ELR (cell line): ENCODE measurements around the gene SLC26A2.
A peak's percentile ranks its signal among the peaks of the same experiment; 100 is the strongest.

Experiments used
- DNase-seq: peaks from one replicate; pipeline ENCODE4 v3.0.0-alpha.2; 2015; ENCODE audit warnings: low read depth

SLC26A2 gene

DNA sequence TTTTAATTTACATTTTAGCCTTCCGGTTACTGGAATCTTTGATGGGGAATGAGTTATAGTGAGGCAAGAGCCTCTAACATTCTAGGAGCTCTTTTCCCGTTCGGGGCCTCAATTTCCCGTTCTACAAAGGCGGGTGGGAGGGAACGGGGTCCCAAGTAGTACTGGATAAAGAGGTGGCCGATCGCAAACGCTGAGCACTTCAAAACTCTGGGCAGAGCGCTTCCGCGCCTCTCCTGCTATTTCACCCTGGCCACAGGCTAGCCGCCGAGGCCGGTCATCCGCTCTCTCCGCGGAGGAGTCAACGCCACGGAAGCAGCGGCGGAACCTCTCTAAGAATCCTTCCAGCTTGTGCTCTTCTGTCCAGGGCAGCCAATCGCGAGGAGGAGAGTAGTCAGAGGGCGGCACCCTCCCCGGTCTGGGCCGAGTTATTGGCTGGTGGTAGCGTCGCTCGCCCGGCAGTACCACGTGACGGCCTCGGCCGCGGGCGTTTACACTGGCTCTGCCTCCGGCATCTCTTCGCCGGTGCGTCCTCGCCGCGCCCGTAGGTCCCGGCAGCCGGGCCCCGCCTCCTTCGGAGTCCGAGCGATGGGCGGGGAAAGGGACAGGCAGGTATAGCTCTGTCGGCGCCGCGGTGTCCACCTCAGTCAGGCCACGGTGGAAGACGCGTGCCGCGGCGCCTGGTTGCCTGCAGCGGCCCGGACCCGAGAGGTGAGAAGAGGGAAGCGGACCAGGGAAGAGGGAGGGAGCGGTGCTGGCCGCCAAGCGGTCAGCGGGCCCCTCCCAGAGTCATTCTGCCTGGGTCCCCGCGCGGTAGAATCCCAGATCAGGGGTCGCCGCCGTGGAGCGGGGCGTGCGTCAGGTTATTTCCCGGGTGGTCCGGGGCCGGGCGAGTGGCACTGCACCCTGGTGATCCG, at the start of gene SLC26A2:
SLC26A2 (plus strand) TSS at position 487 of the 914 bp plus-strand sequence. CDS start 16,895 bp downstream, outside the sequence.
- peak; percentile 99 for DNase-seq

DNA sequence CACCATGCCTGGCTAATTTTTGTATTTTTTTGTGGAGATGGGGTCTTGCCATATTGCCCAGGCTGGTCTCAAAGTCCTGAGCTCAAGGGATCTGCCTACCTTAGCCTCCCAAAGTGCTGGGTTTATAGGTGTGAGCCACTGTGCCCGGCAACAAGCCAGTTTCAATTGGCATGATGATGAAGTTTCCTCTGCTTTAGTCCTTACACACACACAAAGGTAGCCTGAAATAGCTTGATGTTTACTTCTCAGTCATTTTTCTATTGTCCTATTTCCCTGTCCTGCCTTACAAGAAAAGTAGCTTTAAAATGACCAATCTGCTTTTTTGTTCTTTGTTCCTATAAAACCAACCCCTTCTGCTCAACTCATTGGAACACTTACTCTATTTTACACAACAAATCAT, 49.5 kb upstream of the SLC26A2 start:
- DNase-seq: no peak

DNA sequence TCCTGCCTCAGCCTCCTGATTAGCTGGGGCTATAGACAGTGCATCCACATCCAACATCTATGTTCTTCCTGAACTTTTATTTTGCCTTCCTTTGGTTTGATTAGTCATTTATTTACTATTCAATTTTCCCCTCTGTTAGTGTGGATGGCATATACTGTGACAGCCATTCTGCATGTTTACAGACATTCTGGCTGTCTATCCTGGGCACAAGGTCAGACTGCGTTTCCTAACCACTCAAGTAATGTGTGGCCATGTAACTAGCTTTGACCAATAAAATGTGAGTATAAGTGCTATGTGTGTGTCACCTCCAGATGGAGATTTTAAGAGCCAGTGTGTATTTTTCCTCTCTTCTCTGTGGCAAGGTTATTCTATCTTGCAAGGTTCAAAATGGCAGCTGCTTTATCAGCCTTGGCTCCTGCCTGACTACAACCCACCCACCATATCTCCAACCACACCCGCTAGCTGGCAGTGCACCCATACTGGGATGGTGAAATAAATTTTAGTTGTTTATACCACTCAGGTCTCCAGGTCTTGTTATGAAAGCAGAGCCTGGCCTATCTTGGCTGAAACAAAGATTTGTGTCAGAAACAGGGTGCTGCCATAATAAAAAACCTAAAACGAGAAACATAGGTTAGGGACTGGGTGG, 48.2 kb upstream of the SLC26A2 start:
- no peak for DNase-seq

DNA sequence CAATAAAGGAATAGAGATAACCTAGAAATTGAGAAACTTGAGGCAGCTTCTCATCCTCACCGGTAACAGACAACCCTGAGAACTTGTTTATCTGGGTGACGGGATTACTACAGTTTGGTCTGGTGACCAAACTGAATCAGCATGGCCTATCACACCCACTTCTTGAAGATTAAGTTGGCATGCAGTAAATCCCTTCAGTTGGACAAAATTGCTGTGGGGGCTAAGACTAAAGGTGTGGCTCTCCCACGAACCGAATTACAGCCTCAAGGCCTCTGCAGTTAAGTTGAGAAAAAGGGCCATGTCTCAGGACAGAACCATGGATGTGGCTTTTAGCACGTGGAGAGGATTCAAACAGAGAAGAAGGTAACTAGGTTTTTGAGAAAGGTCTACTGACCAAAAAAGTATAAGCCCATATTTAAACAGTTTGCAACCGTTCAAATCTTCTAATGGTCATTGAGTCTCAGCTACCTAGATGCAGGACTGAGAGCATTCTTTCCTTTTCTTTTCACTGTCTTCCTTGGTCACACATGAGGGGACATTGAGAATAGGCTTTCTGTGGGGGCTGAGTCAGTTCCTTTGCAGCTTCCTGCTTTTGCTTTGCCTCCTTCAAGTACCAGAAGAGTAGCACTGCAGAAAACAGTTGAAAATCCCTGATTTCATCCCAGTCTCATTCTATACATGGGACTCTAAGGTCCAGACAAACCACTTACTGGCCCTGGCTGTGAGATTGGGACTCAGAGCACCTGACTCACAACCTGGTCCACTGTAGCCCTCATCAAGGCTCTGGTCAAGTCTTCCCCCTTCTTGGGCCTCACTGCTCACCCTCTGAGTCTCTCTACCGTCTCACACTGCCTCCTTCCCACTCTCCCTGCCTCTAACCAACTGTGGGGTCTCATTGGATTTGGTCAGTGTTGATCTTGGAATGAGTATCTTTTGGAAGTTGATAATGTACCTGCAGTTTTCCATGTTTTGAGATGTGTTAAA, 46.8 kb upstream of the SLC26A2 start:
- DNase-seq: peak; percentile 13

DNA sequence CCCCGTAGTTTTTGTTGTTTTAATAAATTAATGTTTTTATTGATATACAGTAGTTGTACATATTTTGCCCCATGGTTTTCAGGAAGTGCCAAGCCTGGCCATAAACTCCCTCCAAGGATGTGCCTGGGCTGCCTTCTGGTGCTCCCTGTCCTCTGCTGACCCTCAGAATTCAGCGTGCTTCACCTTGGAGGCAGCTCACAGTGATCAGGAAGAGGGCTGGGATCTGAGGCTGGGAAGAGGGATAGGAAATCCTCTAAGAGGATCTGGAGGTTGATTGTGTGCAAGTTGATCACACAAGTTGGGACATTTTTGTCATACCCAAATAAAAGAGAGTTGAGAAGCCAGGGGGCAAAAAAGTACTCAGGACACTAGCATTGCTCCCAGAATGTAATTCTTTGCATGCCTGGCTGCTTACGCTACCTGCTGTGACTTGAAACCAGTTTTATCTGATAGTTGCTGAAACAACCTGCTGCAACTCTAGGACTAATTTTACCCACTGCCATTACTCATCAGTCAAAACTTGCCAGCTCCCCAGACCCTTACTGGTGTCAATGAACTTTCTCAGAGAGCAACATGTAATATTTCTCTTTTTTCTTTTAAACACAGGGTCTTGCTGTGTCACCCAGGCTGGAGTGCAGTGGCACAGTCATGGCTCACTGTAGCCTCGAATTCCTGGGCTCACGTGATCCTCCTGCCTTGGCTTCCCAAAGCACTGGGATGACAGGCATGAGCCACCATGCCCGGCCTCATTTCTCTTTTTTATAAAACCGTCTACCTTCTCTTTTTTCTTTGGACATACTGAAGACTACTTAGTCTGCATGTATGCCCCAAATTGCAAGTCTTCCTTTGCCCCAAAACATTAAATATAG, 44.9 kb upstream of the SLC26A2 start:
- DNase-seq: no peak

DNA sequence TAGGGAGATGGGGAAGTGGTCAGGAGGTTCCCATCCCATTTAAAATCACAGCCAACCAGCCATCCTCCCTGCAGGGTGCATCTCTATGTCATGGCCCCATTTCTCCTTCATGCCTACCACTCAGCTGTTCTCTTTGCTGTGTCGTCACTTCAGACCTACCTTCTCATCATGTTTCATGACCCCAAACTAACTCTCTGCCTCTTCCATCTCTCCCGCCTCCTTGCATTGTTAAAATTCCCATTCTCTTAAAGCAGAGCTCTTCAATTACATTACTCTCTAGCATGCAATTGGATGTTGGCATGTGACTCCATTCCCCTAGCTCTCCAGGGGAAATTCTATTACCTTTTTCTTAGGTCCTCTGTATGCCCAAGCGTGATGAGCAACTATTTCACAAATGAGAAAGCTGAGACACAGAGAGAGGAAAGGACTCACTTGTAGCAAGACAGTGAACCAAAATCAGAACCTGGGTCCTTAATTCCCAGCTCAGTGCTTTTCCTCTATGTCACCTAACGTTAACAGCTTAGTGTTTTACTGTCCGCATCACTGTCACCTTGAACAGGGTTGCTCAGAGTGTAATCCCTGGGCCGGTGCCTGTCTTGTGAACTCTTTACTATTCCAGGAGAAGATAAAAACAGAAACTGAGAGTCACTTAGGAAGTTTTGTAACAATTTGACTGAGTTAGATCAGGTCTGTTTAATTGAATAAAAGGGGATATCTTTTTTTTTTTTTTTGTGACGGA, 44.1 kb upstream of the SLC26A2 start:
- no peak for DNase-seq

DNA sequence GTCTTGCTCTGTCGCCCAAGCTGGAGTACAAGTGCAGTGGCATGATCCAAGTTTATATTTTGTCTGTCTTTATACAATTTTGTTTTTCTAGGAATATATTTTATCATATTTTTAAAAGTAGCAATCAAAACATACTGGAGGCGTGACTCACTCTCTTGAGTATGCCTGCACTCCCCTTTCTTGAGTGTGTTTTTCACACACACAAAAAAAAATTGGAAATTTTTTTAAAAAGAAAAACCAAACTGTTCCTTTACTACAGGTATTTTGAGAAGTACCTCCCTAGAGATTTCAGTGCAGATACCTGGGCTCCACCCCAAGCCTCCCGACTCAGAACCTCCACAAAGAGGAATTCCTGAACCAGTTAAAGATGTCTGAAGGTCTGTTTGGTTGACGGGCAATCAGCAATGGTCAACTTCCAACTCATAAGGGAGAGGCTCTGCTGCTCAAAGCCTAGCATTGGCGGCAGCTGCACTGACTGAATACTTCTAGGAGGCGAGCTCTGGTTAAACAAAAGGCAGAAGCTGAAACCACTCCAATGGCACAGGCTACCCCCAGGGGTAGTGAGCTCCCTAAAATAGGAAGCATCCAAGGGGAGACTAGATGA, 43.4 kb upstream of the SLC26A2 start:
- peak; percentile 30 for DNase-seq

DNA sequence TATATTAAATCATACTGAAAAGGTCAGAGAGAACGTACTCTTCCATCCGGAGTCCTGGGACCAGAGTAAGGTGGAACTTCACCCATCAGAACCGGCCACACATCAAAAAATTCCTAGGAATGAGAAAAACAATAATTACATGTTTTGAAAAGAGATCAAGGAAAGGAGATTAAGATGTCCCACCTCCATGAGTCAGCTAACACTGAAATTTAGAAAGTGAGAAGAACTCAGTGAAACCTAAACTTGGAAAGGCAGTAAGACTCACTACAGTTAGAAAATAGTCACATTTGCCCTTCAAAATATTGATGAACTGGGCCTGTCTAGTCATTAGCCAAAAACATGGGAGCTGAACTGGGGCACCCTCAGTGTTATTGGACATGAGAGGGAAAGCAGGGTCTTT, 39.0 kb upstream of the SLC26A2 start:
- no peak for DNase-seq

DNA sequence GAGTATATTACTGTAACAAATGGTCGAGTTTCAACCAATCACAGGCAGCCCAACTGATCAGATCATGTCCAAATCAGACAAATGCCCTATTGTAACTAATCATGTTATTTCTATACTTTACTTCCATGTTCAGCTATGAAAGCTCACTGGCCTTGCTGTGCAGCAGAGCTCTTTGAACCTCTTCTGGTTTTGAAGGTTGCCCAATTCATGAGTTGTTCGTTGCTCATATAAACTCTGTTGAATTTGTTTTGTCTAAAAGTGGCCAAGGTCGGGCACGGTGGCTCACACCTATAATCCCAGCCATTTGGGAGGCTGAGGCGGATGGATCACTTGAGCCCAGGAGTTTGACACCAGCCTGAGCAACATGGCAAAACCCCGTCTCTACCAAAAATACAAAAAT, 37.6 kb upstream of the SLC26A2 start:
- no peak for DNase-seq

DNA sequence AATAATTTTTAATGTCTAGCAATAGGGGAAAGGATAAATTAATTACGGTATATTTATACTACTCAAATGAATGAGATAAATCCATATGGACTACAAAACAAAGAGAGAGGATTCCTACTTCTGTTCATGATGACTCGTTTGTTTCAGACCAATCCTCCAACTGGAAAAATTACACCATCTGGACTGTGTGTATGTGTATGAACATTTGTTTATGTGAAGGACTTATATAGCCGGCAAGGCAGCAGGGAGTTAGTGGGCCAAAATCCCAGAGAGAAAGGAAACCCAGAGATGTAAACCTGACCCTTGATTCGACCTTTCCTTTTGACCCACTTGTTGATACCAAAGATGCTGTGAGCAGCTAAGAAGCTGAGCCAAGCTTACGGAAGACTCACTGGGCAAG, 36.1 kb upstream of the SLC26A2 start:
- DNase-seq: peak; percentile 65

DNA sequence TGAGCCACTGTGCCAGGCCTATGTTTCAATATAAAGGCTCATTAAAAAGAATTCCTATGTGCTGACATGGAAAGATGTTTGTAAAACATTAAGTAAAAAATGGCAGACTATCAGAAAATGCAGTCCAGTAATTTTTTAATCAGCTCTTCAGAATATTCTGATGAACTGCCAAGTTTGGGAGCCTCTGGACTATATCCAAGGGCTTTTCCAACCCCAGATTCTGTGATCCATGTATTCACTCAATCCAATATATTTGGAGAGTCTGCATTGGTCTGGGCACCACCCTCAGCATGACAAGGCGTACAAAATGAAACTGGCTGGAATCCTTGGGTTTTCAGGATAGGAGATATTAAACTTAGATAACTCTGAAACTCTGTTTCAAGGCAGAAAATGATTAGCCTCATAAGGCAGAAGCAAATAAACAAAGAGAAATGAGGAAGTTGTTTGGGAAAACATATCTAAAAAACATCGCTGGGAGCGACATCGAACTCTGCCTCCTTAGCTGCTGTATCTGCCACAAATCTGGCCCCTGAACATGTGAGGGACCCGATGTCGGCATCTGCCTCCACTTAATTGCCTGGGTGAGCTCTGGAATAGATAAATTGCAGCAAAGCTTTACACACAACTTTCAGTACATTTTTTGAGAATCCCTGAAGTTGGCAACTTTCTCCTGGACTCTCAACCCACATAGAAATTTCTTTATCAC, 30.4 kb upstream of the SLC26A2 start:
- DNase-seq: no peak

DNA sequence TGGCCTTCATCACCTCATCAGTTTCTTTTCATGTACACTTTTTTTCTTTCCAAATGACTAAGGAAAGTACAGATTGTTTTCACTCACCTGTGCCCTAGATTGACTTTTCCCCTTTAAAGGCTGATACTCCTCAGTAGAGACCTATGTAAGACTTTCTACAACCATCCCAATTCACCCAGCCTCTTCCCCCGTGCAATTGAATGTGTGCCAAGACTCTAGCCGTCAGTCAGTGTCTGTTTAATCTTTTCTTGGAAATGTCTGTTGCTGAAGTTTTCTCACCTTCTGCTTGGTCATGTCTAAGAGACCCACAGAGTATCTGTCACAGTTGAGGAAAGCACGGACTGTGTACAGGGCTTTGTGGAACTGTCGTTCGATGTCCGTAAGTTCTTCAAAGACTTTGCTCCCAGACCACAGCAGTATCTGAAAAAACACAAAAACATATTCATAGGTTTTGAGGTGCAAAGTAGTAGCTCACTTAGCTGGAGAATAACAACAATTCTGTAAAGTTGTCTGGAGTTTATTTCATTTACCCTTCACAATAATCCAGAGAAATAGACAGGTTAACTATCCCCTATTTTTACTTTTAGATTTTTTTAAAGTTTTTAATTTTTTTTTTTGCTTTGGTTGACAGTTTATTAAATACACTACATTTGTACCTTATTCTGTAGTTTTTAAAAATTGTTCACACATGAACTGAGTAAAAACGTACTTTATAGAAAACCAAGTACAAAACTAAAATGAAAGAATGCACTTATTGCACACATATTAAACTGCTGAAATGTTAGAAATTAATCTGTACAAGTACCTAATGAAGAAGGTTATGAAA, 29.6 kb upstream of the SLC26A2 start:
- DNase-seq: no peak

DNA sequence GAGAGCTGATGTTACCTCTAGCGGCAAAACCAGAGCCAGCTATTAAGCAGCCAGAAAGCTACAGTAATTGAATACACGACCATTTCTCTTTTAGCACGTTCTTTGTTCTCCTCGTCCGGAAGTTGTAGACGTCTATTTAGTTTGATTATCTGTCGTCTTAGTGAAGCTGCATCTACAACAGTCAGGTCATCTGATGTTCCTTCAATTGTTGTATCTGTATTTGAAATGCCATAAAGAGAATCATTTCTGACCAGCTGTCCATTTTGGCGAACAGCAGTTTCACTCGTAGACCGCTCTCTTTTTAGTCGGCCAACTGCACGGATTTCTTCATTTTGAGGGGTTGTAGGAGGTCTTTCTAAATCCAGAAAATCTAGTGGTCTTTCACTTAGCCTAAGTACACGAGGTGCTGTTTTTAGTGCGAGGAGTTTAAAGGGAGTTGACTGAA, 28.5 kb upstream of the SLC26A2 start:
- DNase-seq: no peak

DNA sequence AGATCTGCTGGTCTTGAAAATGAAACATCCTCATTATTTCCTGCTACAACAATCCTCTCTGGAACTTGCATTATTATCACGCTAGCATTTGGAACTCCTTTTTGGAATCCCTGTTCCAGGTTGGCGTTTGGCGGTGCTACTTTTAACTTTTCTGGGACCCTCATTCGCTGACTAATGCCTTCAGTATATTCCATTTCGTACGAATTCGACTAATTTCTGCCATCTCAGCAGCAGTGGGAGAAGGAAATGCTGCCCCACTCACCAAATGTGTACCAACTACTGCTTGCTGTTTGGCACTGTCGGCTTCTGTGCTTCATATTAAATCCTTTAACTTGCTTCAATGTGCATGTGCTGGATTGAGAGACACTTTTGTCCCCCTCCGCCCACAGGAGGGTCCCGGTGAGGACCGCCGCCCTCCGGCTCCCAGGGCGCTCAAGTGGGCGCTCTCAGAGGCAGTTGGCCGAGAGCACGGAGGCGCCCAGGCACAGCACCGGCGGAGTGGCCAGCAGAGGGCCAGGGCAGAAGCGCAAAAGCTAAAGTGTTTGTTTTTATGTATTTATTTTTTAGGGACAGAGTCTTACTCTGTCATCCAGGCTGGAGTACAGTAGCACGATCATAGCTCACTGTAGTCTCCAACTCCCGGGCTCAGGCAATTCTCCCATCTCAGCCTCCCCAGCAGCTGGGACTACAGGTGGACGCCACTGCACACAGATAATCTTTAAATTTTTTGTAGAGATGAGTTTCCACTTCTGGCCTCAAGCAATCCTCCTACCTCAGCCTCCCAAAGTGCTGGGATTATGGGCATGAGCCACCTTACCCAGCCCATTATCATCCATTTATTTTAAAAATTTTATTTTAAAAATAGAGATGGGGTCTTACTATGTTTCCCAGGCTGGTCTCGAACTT, 27.9 kb upstream of the SLC26A2 start:
- DNase-seq: no peak

DNA sequence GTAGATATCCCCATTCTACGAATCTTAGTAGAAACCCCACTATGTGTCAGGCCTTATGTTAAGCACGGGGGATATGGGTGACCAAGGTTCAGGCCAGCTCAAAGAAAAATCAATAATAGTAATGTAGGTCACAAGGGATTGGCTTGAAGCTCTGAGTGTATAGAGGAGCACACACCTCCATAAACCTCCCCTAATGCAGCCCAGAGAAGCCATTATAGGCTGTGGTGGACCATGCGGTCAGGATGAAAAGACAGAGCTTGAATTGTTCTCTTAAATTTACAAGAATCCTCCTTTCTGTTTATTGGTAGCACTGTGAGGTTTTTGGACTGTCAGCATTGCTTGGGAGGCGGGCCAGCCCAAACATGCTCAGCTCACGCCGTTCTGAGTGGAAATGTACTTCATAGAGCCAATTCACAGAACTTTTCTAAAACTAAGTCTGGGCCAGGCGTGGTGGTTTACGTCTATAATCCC, 25.1 kb upstream of the SLC26A2 start:
- no peak for DNase-seq

DNA sequence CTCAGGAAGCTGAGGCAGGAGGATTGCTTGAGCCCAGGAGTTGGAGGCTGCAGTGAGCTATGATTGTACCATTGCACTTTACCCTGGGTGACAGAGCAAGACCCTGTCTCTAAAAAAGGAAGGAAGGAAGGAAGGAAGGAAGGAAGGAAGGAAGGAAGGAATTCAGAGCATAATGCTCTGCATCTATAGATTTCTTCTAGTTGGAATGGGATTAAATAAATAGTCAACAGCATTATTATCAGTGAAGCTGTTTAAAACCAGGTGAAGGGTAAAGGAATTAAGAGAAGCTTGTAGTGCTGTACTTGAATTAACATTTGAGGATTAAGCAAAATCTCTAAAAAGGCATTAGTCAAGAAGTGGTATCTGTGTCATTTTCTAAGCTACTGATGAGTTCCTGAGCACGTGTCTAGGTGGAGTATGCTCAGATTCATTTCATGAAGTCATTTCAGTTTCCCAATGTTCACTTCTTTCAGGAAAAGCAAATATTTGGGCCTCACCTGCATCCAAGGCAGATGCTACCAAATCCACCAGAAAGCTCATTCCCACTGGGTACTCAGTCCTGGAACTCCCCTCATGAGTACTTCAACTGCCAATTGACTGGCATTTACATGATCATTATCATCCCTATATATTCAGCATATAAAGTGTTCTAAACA, 24.4 kb upstream of the SLC26A2 start:
- no peak for DNase-seq

DNA sequence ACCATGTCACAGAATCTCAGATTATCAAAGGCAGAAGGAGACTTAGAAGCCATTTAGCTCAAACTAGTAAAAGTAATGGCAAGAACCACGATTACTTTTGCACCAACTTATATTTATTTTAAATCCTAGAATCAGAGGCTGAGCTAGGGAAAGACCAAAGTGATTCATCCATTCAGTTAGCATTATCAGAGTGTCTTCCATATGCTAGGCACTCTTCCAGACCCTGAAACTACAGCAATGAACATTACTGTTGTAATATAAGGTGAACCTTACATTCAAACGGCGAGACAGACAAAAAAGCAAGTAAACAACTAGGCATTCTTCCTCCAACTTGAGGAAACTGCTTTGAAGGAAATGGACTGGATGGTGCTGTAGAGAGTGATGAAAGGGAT, 23.9 kb upstream of the SLC26A2 start:
- DNase-seq: peak; percentile 42
